PC-9 (cell line): Measurements from ENCODE around the gene KRTAP10-5. TPM values are rescaled to one million over a fixed set of nuclear protein-coding genes. Genes with fewer than 3 reads are reported as not detected.

ENCODE experiments used
- BruUV-seq: library from RNA; stranded (reverse); fragments of 400-500 nt; replicated peaks from 2 replicates; lab custom pipeline; 2021; lab: Mats Ljungman, UMichigan
- CTCF ChIA-PET: fragments of 300-600 bp; sonication (Branson Sonifier 250); formaldehyde crosslinking; loops from one replicate; lab custom pipeline; 2022; ENCODE audit warnings: antibody characterized with exemption; lab: Charles Lee
- POLR2A ChIA-PET: fragments of 300-600 bp; sonication (Branson Sonifier 250); formaldehyde crosslinking; loops from one replicate; lab custom pipeline; 2022; ENCODE audit warnings: antibody characterized with exemption; ENCODE audit not compliant: unreplicated experiment; lab: Charles Lee
- DNase-seq, 2 experiments: peaks; one replicate each; pipeline versions ENCODE4 v3.0.0 to v3.0.0-alpha.2; 2015 to 2022; ENCODE audit warnings: mixed read lengths in 1 of 2
- H2AFZ ChIP-seq: fragments of 200-600 bp; sonication (generic); 2 replicates; pipeline ENCODE4 v1.8.1; 2017; ENCODE audit warnings: antibody characterized with exemption
- H3F3A ChIP-seq: fragments of 200-600 bp; sonication (generic); 2 replicates; pipeline ENCODE4 v1.8.1; 2017; ENCODE audit warnings: antibody characterized with exemption, mild to moderate bottlenecking, low read depth; ENCODE audit not compliant: insufficient read depth
- H3K27ac ChIP-seq: fragments of 200-600 bp; sonication (generic); 2 replicates; pipeline ENCODE4 v1.6.1; 2016; ENCODE audit warnings: mixed run types
- H3K27me3 ChIP-seq: fragments of 200-600 bp; sonication (generic); 2 replicates; pipeline ENCODE4 v1.6.1; 2016; ENCODE audit warnings: low read depth, mixed run types; ENCODE audit not compliant: insufficient read depth
- H3K36me3 ChIP-seq: fragments of 200-600 bp; sonication (generic); 2 replicates; pipeline ENCODE4 v1.6.1; 2016; ENCODE audit warnings: low read depth, mixed run types
- H3K4me1 ChIP-seq: fragments of 200-600 bp; sonication (generic); replicated peaks from 2 replicates; pipeline ENCODE4 v1.6.1; 2016; ENCODE audit warnings: mixed run types; ENCODE audit not compliant: insufficient read depth
- H3K4me2 ChIP-seq: fragments of 200-600 bp; sonication (generic); 2 replicates; pipeline ENCODE4 v1.6.1; 2017; ENCODE audit warnings: mixed run types
- H3K4me3 ChIP-seq: fragments of 200-600 bp; sonication (generic); 2 replicates; pipeline ENCODE4 v1.6.1; 2016; ENCODE audit warnings: mixed run types
- H3K79me2 ChIP-seq: fragments of 200-600 bp; sonication (generic); 2 replicates; pipeline ENCODE4 v1.6.1; 2017; ENCODE audit warnings: low read depth, mixed run types
- H3K9me2 ChIP-seq: fragments of 200-600 bp; sonication (generic); 2 replicates; pipeline ENCODE4 v1.8.1; 2017; ENCODE audit warnings: mild to moderate bottlenecking; ENCODE audit not compliant: insufficient read depth
- H3K9me3 ChIP-seq: fragments of 200-600 bp; sonication (generic); 2 replicates; pipeline ENCODE4 v1.8.1; 2016; ENCODE audit warnings: low read depth; ENCODE audit not compliant: insufficient read depth
- H4K20me1 ChIP-seq: fragments of 200-600 bp; sonication (generic); 2 replicates; pipeline ENCODE4 v1.8.1; 2017; ENCODE audit not compliant: insufficient read depth
- EZH2 ChIP-seq: fragments of 200-600 bp; sonication (generic); IDR thresholded peaks from 2 replicates; pipeline ENCODE4 v1.8.0; 2017; ENCODE audit warnings: antibody characterized with exemption, low read depth
- intact Hi-C: fragments of 100-400 bp; cut with micrococcal nuclease; formaldehyde crosslinking; loops from one replicate; pipeline ENCODE4 v1.10.0; 2022; ENCODE audit not compliant: unreplicated experiment
- total RNA-seq: library from RNA; stranded (reverse); gene quantifications from 2 replicates; pipeline ENCODE4 v1.2.3, GENCODE V29; 2021
- TF ChIP-seq, protein P1 (sequence below): fragments of 200-600 bp; sonication (generic); conservative IDR thresholded peaks from 2 replicates; pipeline ENCODE4 v1.6.1; 2017; ENCODE audit warnings: mixed run types, antibody characterized with exemption, mild to moderate bottlenecking, moderate library complexity

KRTAP10-5 gene
- total RNA-seq, 1 experiment from 2014 or later: not detected

DNA sequence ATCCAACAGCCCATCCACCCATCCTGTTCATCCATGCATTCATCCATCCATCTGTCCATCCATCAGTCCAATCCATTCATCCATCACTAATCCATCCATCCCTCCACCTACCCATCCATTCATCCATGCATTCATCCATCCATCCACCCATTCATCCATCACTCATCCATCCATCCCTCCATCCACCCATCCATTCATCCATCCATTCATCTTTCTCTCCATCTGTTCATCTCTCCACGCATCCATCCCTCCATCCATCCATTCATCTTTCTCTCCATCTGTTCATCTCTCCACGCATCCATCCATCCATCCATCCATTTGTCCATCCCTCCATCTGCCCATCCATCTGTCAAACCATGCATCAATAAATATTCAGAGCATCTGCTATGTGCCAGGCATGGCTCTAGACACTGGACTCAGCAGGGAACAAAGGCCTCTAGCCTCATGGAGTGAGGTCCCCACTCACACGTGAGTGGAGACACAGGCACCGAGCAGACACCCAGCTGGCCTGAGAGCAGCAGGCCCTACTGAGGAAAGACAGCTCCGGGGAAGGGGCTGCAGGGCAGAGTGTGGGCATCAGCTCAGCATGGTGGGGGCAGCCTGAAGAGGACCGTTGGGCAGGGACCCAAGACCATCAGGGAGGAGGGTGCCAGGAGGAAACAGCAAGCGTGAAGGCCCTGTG is 50.0 kb downstream of the KRTAP10-5 start:
- H3K4me3 ChIP-seq: no peak overlapping the region
- no peak overlapping the region for H2AFZ ChIP-seq
- no peak overlapping the region for H3K27ac ChIP-seq
- no peak for DNase-seq
- H3K79me2 ChIP-seq: no peaks in the 10 kb centered on the region
- POLR2A ChIA-PET: no interaction called here
- BruUV-seq: no TSS peak
- H3K4me1 ChIP-seq: no peaks in the 10 kb centered on the region
- intact Hi-C loops: no loop called here
- no peaks in the 10 kb centered on the region for H3K9me2 ChIP-seq
- H3K4me2 ChIP-seq: no peak overlapping the region
- no peaks in the 10 kb centered on the region for H4K20me1 ChIP-seq
- no peaks in the 10 kb centered on the region for H3K9me3 ChIP-seq
- H3F3A ChIP-seq: no peaks in the 10 kb centered on the region
- TF ChIP-seq EZH2: no peak
- TF ChIP-seq, protein P1, sequence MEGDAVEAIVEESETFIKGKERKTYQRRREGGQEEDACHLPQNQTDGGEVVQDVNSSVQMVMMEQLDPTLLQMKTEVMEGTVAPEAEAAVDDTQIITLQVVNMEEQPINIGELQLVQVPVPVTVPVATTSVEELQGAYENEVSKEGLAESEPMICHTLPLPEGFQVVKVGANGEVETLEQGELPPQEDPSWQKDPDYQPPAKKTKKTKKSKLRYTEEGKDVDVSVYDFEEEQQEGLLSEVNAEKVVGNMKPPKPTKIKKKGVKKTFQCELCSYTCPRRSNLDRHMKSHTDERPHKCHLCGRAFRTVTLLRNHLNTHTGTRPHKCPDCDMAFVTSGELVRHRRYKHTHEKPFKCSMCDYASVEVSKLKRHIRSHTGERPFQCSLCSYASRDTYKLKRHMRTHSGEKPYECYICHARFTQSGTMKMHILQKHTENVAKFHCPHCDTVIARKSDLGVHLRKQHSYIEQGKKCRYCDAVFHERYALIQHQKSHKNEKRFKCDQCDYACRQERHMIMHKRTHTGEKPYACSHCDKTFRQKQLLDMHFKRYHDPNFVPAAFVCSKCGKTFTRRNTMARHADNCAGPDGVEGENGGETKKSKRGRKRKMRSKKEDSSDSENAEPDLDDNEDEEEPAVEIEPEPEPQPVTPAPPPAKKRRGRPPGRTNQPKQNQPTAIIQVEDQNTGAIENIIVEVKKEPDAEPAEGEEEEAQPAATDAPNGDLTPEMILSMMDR: no peak
- H3K27me3 ChIP-seq: peaks cover 54% of the 10 kb centered on the region
- CTCF ChIA-PET: no interaction called here
- H3K36me3 ChIP-seq: no peaks in the 10 kb centered on the region

DNA sequence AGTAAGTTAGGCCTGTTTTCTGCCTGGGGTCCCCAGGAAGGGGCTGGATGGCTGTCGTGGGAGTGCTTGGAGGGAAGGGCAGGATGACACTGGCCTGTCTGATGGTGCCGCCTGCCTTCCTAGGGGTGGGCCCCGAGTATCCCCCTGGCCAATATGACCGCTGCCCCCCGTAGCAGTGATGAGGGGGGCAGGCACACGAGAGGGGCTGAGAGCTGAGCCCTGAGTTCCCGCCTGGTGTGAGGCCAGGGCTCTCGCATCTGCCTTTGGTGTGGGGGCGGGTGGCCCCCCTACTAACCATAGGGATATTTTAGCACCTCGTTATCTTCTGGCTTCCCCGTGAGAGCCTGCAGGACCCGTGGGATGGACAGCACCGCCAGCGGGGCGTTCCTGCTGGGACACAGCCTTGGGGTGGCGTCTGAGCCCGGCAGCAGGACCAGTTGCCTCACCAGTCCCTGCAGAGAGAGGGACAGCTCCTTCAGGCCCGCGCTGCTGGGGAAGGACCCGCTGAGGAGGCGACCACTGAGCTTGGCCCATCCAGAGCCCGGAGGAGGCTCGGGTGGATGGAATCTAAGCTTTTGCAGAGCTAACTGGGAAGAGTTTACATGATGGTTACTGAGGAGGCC is 50.8 kb downstream of the KRTAP10-5 start:
- Histone ChIP-seq H3K79me2 (no peaks in the 10 kb centered on the region), H3K9me3 (no peaks in the 10 kb centered on the region), H4K20me1 (no peaks in the 10 kb centered on the region), H3K9me2 (no peaks in the 10 kb centered on the region), H2AFZ (no peak overlapping the region), H3K27ac (no peak overlapping the region), H3F3A (peaks cover 3% of the 10 kb centered on the region; the same call in 1 of the 2 replicates), H3K4me2 (no peak overlapping the region), H3K4me3 (no peak overlapping the region), H3K27me3 (peaks cover 54% of the 10 kb centered on the region), H3K4me1 (no peaks in the 10 kb centered on the region), H3K36me3 (no peaks in the 10 kb centered on the region)
- CTCF ChIA-PET: no interaction called here
- TF ChIP-seq EZH2: no peak
- TF ChIP-seq, protein P1: no peak
- DNase-seq: no peak
- intact Hi-C loops: no loop called here
- BruUV-seq: no TSS peak
- POLR2A ChIA-PET: no interaction called here

Other genes starting within 250 kb of the KRTAP10-5 start
- gene CFAP410, start 241.2 kb downstream of the KRTAP10-5 start, total RNA-seq: 12.5 and 23.9 TPM in 2 replicates
- gene TRPM2, start 227.0 kb downstream of the KRTAP10-5 start, total RNA-seq: not detected in 2 replicates
- 0.35 and 0.48 TPM in 2 replicates for gene LRRC3, start 125.1 kb downstream of the KRTAP10-5 start, total RNA-seq
- not detected in 2 replicates for gene KRTAP10-1, start 40.4 kb downstream of the KRTAP10-5 start, total RNA-seq
- not detected in 2 replicates for gene KRTAP10-2, start 29.1 kb downstream of the KRTAP10-5 start, total RNA-seq
- not detected in 2 replicates for gene KRTAP10-3, start 21.8 kb downstream of the KRTAP10-5 start, total RNA-seq
- gene KRTAP10-4, start 6.9 kb downstream of the KRTAP10-5 start, total RNA-seq: not detected in 2 replicates
- gene KRTAP10-6, start 11.9 kb upstream of the KRTAP10-5 start, total RNA-seq: not detected in 2 replicates
- gene KRTAP10-7, start 20.0 kb upstream of the KRTAP10-5 start, total RNA-seq: not detected in 2 replicates
- not detected in 2 replicates for gene KRTAP10-8, start 31.5 kb upstream of the KRTAP10-5 start, total RNA-seq
- gene KRTAP10-9, start 46.5 kb upstream of the KRTAP10-5 start, total RNA-seq: not detected in 2 replicates
- not detected in 2 replicates for gene KRTAP10-10, start 56.8 kb upstream of the KRTAP10-5 start, total RNA-seq
- not detected in 2 replicates for gene KRTAP10-11, start 65.8 kb upstream of the KRTAP10-5 start, total RNA-seq
- not detected in 2 replicates for gene KRTAP12-4, start 74.1 kb upstream of the KRTAP10-5 start, total RNA-seq
- gene KRTAP12-3, start 77.3 kb upstream of the KRTAP10-5 start, total RNA-seq: not detected in 2 replicates
- gene KRTAP12-2, start 86.3 kb upstream of the KRTAP10-5 start, total RNA-seq: not detected in 2 replicates
- not detected in 2 replicates for gene KRTAP12-1, start 101.6 kb upstream of the KRTAP10-5 start, total RNA-seq
- gene KRTAP10-12, start 116.6 kb upstream of the KRTAP10-5 start, total RNA-seq: not detected in 2 replicates
- gene TSPEAR, start 131.0 kb upstream of the KRTAP10-5 start, total RNA-seq: not detected in 2 replicates
- 51.9 and 52.7 TPM in 2 replicates for gene UBE2G2, start 221.2 kb upstream of the KRTAP10-5 start, total RNA-seq
- gene SUMO3, start 237.5 kb upstream of the KRTAP10-5 start, total RNA-seq: 79.6 and 81.5 TPM in 2 replicates